CD1c-positive myeloid dendritic cell (primary cell): ENCODE data around the gene CDYL.
"Not testable (repeated sequence)": the region's sequence is repeated elsewhere in the genome, so short reads cannot be mapped to it uniquely, and the experiment has no call there.

Experiments
- DNase-seq: peaks from one replicate; pipeline ENCODE4 v3.0.0-alpha.2; 2016; ENCODE audit errors: extremely low spot score

CDYL gene

GRCh38 chr6:4804095-4804494 is 27.9 kb downstream of the CDYL start:
- no peak for DNase-seq

DNA sequence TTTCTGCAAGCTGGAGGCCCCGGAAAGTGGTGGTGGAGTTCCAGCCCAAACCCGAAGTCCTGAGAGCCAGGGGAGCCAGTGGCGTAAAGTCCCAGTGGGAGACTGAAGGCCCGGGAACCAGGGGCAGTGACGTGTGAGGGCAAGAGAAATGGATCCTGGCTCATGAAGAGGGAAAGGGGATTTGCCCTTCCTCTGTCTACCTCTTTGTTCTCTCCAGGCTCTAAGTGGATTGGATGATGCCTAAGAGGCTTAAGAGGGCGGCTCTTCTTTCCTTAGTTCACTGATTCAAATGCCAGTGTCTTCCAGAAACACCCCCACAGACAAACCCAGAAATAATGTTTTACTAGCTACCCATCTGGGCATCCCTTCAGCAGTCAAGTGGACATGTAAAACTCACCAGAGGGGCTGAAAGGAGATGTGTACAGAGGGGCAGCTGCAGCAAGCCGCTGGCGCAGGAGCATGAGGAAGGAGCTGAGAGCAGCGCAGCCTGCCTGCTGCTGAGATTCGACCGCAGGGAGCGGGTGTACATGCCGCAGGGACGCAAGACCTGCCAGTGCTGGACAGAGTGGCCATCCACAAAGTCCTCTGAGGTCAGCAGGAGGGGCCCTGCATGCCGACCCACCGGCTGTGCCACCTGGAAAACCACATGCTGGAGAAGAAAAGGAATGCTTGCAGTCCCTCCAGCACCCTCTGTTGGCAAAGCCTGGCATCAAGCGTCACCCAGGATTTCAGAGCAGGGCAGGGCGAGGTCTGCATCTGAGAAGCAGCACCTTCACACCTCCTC is 29.5 kb downstream of the CDYL start:
- no peak for DNase-seq

DNA sequence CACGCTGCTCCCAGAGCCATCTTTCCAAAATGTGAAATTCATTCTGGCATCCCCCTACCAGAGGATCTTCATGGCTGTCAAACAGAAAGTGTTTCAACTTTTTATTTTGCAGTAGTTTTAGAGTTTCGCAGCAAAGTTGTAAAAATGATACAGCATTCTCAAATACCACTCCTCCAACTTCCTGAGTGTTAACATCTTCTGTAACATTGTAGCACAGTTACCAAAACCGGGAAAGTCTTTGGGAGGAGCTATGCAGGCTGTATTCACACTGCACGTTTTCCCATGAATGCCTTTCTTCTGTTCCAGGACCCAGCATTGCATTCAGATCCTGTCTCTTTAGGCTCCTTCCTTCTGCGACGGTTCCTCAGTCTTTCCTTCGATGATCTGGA is 30.1 kb downstream of the CDYL start:
- no peak for DNase-seq

GRCh38 chr6:4806791-4807190 is 30.6 kb downstream of the CDYL start:
- DNase-seq = no peak

DNA sequence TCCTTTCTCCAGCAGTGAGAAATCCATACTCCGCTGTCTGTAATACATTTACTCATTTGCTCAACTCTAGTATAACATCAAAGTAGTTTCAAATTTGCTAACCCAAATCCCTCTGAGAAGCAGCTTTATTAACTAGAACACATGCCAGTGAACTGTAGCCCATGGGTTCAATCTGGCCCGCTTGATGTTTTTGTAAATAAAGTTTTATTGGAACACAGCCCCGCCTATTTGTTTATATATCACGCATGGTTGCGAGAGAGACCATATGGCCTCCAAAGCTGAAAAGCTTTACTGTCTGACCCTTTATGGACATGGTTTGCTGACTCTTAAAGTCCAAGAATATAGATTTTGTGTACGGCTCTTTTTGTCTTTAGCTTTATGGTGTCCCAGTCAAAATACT is 32.2 kb downstream of the CDYL start:
- no peak for DNase-seq

DNA sequence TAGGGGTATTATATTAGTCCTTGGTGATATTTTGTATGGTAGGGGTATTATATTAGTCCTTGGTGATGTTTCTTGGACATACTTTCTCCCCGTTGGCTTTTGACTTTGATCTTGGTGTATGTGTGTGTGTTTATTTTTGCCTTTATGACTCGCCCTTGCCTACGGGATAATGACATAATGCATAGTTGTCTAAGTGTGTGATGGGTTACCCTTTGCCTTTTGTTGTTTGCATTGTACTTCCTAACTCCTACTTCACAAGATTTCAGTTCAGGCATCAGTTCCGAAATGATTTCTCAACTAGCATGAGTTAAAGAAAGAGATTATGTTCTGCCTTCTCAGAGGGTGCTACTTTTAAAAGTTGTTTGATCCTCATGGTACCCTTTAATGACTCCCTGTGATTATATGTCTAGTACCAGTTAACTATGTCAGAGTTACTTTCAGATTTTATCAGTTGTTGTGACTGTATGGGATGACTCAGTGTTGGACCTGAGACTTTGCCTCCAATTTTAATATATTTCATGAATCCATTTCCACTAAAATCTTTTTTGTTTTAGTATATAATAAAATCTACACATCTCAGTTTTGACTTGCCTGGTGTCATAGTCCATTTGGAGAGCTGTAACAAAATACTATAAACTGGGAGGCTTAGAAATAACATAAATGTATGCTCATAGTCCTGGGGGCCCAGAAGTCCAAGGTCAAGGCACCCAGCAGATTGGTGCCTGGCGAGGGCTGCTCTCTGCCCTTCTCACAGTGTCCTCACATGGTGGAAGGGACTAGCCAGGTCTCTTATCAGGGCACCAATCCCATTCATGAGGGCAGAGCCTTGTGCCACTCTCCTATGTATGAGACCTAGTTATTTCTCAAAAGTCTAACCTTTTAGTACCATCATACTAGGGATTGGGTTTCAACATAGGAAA is 34.1 kb downstream of the CDYL start:
- peak; percentile 59 for DNase-seq

GRCh38 chr6:4812068-4812467 is 35.9 kb downstream of the CDYL start:
- DNase-seq = peak; percentile 51

GRCh38 chr6:4813055-4813454 is 36.9 kb downstream of the CDYL start:
- no peak for DNase-seq

DNA sequence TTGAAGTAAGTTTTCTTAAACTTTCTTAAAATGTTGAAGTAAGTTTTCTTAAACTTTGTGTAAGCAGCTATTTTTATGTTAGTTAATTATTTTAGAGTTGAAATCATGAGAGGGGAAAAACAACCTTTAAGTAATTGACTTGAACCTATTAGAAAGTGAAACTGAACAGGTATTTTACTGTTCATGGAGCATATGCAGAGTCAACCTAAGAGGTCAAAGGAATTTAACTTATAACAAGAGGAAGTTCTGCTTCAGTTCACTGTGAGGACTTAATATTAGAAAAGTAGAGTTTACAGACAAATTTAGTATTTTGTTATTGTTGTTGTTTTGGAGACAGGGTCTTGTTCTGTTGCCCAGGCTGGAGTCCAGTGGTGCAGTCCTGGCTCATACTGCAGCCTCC is 38.0 kb downstream of the CDYL start:
- no peak for DNase-seq

DNA sequence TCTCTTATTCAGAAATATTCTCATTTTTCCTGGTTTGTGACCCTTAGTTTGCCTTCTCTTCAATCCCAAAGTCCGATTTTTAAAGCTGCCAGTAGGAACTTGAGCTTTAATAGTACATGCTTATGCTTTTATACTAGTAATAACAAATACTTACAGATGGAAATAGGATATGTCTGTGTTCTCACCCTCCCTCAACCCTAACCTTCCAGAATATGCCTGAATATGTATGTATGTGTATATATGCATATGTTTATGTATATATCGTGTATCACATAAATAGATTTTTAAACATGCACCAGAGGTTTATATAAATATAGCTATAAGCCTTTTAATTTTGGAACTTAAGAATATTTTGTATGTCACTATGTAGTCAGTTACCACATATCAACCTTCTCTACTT is 38.8 kb downstream of the CDYL start:
- DNase-seq = no peak

- DNase-seq = no peak
These were observed 39.4 kb downstream of the CDYL start for GRCh38 chr6:4815584-4815983.

GRCh38 chr6:4816904-4817303 is 40.7 kb downstream of the CDYL start:
- no peak for DNase-seq

DNA sequence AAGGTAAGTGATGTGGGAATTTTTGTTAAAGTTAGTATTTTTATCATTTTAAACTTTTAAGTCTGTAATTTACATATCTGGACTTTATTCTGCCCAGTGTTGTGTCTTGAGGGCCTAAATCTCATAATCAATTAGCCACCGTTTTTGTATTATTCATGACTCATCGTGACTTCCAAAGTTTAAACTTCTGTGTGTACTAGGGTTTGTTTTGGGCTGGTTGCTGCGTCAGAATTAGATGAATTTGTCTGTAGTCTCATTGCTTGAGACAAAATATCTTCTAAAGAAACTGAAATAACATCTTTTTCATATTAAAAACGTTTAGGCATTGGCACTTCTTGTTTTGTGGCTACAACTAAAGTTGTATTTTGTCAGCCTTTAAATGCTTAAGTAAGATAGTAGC is 41.3 kb downstream of the CDYL start:
- DNase-seq = no peak

GRCh38 chr6:4818272-4818938 is 42.2 kb downstream of the CDYL start:
- no peak for DNase-seq

DNA sequence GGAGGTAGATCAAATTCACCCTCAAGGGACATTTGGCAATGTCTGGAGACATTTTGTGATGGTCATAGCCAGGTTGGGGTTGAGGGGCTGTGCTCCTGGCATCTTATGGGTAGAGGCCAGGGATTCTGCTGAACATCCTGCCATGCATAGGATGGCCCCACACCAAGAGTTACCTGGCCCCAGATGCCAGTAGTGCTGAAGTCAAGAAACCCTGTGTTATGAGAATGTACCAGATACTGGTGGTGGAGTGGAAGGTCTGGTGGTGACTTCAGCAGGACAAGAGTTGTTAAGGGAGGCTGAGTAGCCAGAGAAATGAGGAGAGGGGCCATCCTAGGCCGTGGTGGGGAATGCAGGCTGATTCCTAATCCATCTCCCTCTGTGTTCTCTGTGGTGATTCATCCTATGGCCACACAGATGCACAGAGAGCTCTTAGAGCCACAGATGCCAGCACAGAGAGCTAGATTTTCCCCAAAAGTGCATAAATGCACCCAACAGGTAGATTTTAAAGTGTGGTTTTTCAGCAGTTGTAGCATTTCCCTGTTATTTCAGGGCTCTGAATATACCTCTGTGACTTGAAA is 43.6 kb downstream of the CDYL start:
- DNase-seq = no peak

DNA sequence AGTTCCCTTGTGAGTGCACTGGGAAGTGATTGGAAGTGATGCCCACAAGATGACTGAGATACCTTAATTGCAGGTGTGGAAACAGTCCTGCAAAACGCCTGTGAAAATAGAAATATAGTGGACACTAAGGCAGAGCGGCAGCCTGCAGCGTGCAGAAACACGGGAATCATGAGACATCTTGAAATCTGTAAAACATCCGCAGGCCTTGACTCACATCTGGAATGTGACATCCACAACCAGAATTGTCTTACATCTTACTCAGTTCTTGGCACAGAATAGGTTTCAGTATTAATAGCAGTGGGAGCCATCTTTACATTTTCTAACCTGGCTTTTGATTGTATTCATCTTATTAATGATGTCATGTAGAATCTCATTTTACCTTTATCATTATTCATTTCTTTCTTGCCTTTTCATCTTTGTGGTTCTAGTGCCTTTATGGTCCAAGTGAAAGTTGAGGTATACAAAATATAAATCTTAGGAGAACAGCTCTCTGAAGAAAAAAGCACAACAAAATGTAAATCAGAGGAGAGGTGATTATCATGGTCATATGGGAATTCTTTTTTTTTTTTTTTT is 44.6 kb downstream of the CDYL start:
- DNase-seq = no peak

GRCh38 chr6:4822476-4822875 is 46.3 kb downstream of the CDYL start:
- DNase-seq = no peak

- no peak for DNase-seq
These were observed 52.0 kb downstream of the CDYL start for GRCh38 chr6:4828187-4828698.

GRCh38 chr6:4829089-4829488 is 52.9 kb downstream of the CDYL start:
- no peak for DNase-seq

GRCh38 chr6:4835540-4835939 is 59.3 kb downstream of the CDYL start:
- not testable (repeated sequence) for DNase-seq

DNA sequence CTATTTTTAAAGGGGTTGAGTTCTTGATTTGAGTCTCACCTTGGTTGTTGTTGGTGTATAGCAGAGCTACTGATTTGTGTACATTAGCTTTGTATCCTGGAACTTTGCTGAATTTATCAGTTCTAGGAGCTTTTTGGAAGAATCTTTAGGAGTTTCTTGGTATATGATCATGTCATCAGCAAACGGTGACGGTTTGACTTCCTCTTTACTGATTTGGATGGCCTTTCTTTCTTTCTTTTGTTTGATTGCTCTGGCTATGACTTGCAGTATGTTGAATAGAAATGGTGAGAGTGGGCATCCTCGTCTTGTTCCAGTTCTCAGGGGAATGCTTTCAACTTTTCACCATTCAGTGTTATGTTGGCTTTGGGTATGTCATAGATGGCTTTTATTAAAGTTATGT is 64.0 kb downstream of the CDYL start:
- no peak for DNase-seq

DNA sequence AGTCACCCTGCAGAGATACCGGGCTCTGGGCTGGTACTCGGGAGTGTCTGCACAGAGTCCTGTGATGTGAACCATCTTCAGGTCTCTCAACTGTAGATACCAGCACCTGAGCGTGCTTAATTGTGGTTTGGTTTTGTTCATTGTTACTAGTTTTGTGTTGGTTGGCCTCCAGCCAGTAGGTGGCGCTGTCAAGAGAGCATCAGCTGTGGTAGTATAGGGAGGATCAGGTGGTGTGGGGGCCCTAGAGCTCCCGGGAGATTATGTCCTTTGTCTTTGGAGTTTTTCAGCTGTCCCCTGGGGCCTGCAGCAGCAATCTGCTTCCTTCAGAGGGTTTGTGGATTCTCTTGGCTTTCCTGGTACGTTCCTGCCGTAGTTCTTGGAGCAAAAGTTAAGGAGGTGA is 67.9 kb downstream of the CDYL start:
- no peak for DNase-seq
